Measurements from ENCODE around the gene SVOP.
"Not testable (repeated sequence)": the region's sequence is repeated elsewhere in the genome, so short reads cannot be mapped to it uniquely, and the experiment has no call there.

DNA sequence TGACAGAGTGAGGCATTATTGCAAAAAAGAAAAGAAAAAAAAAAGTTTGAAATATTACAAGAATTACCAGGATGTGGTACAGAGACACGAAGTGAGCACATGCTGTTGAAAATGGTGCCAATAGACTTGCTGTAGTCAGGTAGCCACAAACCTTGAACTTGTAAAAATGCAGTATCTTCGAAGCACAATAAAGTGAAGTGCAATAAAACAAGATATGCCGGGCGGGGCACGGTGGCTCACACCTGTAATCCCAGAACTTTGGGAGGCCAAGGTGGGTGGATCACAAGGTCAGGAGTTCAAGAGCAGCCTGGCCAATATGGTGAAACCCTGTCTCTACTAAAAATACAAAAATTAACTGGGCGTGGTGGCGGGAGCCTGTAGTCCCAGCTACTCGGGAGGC lies 28.9 kb upstream of the SVOP start:
- TF ChIP-seq POLR2A (IDR thresholded peaks at IDR 0.05; ENCODE audit: low read depth); POLR2AphosphoS5 (IDR thresholded peaks at IDR 0.05); EP300 (IDR thresholded peaks at IDR 0.05): not testable (repeated sequence)
